HG02981 (cell line): ENCODE data around the gene KCTD3.

Experiments
- ATAC-seq: cut with Tn5 transposase; IDR thresholded peaks from one replicate; pipeline ENCODE4 v1.9.1; 2021; ENCODE audit warnings: mild to moderate bottlenecking, moderate library complexity; ENCODE audit not compliant: unreplicated experiment

KCTD3 gene

GRCh38 chr1:215566556-215567490 lies at the start of gene KCTD3:
Gene KCTD3 (plus strand): TSS chr1:215567304. CDS start chr1:215567686, 382 bp downstream.
- ATAC-seq: peak; percentile 45

GRCh38 chr1:215517441-215517891 lies 49.6 kb upstream of the KCTD3 start:
- no peak for ATAC-seq

- ATAC-seq: no peak
Measured at GRCh38 chr1:215518594-215518993, 48.5 kb upstream of the KCTD3 start.

GRCh38 chr1:215521279-215521678 lies 45.8 kb upstream of the KCTD3 start:
- no peak for ATAC-seq

- ATAC-seq: no peak
Measured at GRCh38 chr1:215523128-215523861, 43.8 kb upstream of the KCTD3 start.

- ATAC-seq: no peak
Measured at GRCh38 chr1:215523906-215524305, 43.2 kb upstream of the KCTD3 start.

- peak; percentile 56 for ATAC-seq
Measured at GRCh38 chr1:215526147-215526845, 40.8 kb upstream of the KCTD3 start.

GRCh38 chr1:215526846-215527151 lies 40.3 kb upstream of the KCTD3 start:
- ATAC-seq: no peak

- peak; percentile 50 for ATAC-seq
Measured at GRCh38 chr1:215529111-215529510, 38.0 kb upstream of the KCTD3 start.

GRCh38 chr1:215529571-215529970 lies 37.5 kb upstream of the KCTD3 start:
- no peak for ATAC-seq

- no peak for ATAC-seq
Measured at GRCh38 chr1:215530401-215530984, 36.6 kb upstream of the KCTD3 start.

GRCh38 chr1:215539803-215540570 lies 27.1 kb upstream of the KCTD3 start:
- ATAC-seq: no peak

GRCh38 chr1:215542301-215542700 lies 24.8 kb upstream of the KCTD3 start:
- ATAC-seq: no peak

GRCh38 chr1:215543191-215543606 lies 23.9 kb upstream of the KCTD3 start:
- ATAC-seq: peak; percentile 88

GRCh38 chr1:215543806-215544205 lies 23.3 kb upstream of the KCTD3 start:
- ATAC-seq: no peak

GRCh38 chr1:215544566-215544965 lies 22.5 kb upstream of the KCTD3 start:
- ATAC-seq: no peak

GRCh38 chr1:215545096-215545495 lies 22.0 kb upstream of the KCTD3 start:
- ATAC-seq: no peak

GRCh38 chr1:215547011-215547410 lies 20.1 kb upstream of the KCTD3 start:
- ATAC-seq: no peak

- no peak for ATAC-seq
Measured at GRCh38 chr1:215551806-215552205, 15.3 kb upstream of the KCTD3 start.

- no peak for ATAC-seq
Measured at GRCh38 chr1:215554865-215555264, 12.2 kb upstream of the KCTD3 start.
